GM19240 (cell line): ENCODE results near the gene LMAN1L.

Experiments used
- DNase-seq: peaks from one replicate; pipeline ENCODE4 v3.0.0; 2011; ENCODE audit warnings: low spot score; ENCODE audit not compliant: insufficient read length

LMAN1L gene

GRCh38 chr15:74794248-74794969 lies 18.2 kb upstream of the LMAN1L start:
- DNase-seq, result no peak

GRCh38 chr15:74794970-74795349 lies 17.7 kb upstream of the LMAN1L start:
- DNase-seq, result no peak

- no peak for DNase-seq
Observed at GRCh38 chr15:74795966-74796625, 16.5 kb upstream of the LMAN1L start.

GRCh38 chr15:74798388-74799254 lies 14.0 kb upstream of the LMAN1L start:
- DNase-seq, result no peak

- no peak for DNase-seq
Observed at GRCh38 chr15:74799255-74799855, 13.3 kb upstream of the LMAN1L start.

GRCh38 chr15:74799856-74800558 lies 12.6 kb upstream of the LMAN1L start:
- DNase-seq, result peak; percentile 88

GRCh38 chr15:74800559-74801094 lies 12.0 kb upstream of the LMAN1L start:
- no peak for DNase-seq

GRCh38 chr15:74801311-74801997 lies 11.2 kb upstream of the LMAN1L start:
- no peak for DNase-seq

- no peak for DNase-seq
Observed at GRCh38 chr15:74802290-74802689, 10.3 kb upstream of the LMAN1L start.

GRCh38 chr15:74802862-74803447 lies 9.7 kb upstream of the LMAN1L start:
- DNase-seq, result no peak

- no peak for DNase-seq
Observed at GRCh38 chr15:74804935-74805334, 7.7 kb upstream of the LMAN1L start.

- DNase-seq, result no peak
Observed at GRCh38 chr15:74807282-74807681, 5.4 kb upstream of the LMAN1L start.

GRCh38 chr15:74808078-74808839 lies 4.4 kb upstream of the LMAN1L start:
- no peak for DNase-seq

- no peak for DNase-seq
Observed at GRCh38 chr15:74808840-74809229, 3.8 kb upstream of the LMAN1L start.

- no peak for DNase-seq
Observed at GRCh38 chr15:74809242-74809641, 3.4 kb upstream of the LMAN1L start.

GRCh38 chr15:74809956-74810355 lies 2.7 kb upstream of the LMAN1L start:
- DNase-seq, result no peak

- no peak for DNase-seq
Observed at GRCh38 chr15:74815121-74815934, 2.7 kb downstream of the LMAN1L start.

GRCh38 chr15:74815961-74816360 lies 3.3 kb downstream of the LMAN1L start:
- no peak for DNase-seq
